A673 (cell line): ENCODE measurements around the gene FOXJ3.

Experiments used
- CTCF ChIP-seq: fragments of 300-800, 200-600 bp; sonication (generic); conservative IDR thresholded peaks from 2 replicates; pipeline ENCODE4 v1.5.1; 2017; ENCODE audit warnings: low read depth, mild to moderate bottlenecking, antibody characterized with exemption, low read length, moderate library complexity, mixed read lengths
- EZH2 ChIP-seq: fragments of 200-600 bp; sonication (generic); IDR thresholded peaks from 2 replicates; pipeline ENCODE4 v1.6.1; 2017; ENCODE audit warnings: borderline replicate concordance, low read depth, mild to moderate bottlenecking, mixed read lengths, antibody characterized with exemption, low read length; ENCODE audit not compliant: poor library complexity, severe bottlenecking

DNA sequence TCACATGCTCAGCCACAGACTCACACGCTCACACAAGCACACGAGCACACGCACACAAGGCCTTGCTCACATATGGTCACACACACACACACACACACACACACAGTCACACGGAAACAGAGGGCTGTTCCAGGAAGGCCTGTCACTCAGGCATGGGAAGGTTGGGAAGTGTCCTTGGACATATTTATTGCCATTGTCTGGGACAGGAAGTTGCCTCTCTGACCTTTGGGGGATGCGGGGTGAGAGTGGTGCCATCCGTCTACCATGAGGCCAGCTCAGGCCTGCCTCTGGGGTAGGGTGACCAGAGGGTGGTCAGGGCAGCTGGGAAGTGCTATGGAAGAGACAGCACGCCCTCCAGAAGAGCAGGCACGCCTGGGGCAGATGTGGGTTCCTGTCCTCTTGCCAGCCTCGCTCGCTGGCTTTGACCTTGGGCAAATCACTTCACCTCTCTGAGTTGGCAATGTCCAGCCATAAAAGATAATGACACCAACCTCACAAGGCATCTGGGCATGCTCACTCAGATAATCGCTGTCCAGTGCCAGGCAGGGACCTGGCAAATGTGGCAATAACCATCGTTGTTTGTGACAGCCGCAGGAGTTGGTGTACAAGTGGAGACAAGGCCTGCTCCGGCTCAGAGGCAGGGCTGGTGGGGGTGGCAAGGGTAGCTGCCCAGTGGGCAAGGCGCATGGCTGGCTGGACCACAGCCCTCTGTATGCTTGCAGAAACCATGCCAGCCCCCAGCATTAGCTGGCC is 162.5 kb downstream of the FOXJ3 start:
- TF ChIP-seq CTCF = no peak
- TF ChIP-seq EZH2 = no peak
